Activated naive CD8-positive, alpha-beta T cell (primary cell): Measurements from ENCODE around the gene TTC24.
"Not testable (repeated sequence)": the region's sequence is repeated elsewhere in the genome, so short reads cannot be mapped to it uniquely, and the experiment has no call there.

Source experiments
- H3K27ac Mint-ChIP-seq: one replicate; pipeline ENCODE4 v1.8.0; 2021; ENCODE audit warnings: mixed read lengths
- H3K27me3 Mint-ChIP-seq: one replicate; pipeline ENCODE4 v1.8.0; 2021; ENCODE audit warnings: mixed read lengths
- H3K36me3 Mint-ChIP-seq: one replicate; pipeline ENCODE4 v1.8.0; 2021; ENCODE audit warnings: mixed read lengths
- H3K4me1 Mint-ChIP-seq: one replicate; pipeline ENCODE4 v1.8.0; 2021; ENCODE audit warnings: low read depth, mixed read lengths
- H3K4me3 Mint-ChIP-seq: one replicate; pipeline ENCODE4 v1.8.0; 2021; ENCODE audit warnings: mild to moderate bottlenecking, mixed read lengths
- H3K9me3 Mint-ChIP-seq: one replicate; pipeline ENCODE4 v1.8.0; 2021; ENCODE audit warnings: low read depth, mixed read lengths

Gene TTC24

GRCh38 chr1:156549831-156550230 lies 29.7 kb upstream of the TTC24 start:
- no peak overlapping the region for H3K27ac Mint-ChIP-seq
- H3K27me3 Mint-ChIP-seq = no peaks in the 10 kb centered on the region
- no peak overlapping the region for H3K4me3 Mint-ChIP-seq
- H3K4me1 Mint-ChIP-seq = no peaks in the 10 kb centered on the region
- H3K36me3 Mint-ChIP-seq = no peaks in the 10 kb centered on the region
- no peaks in the 10 kb centered on the region for H3K9me3 Mint-ChIP-seq

GRCh38 chr1:156550346-156550745 lies 29.2 kb upstream of the TTC24 start:
- no peaks in the 10 kb centered on the region for H3K36me3 Mint-ChIP-seq
- no peak overlapping the region for H3K27ac Mint-ChIP-seq

GRCh38 chr1:156551066-156551643 lies 28.4 kb upstream of the TTC24 start:
- H3K27ac Mint-ChIP-seq = no peak overlapping the region
- H3K36me3 Mint-ChIP-seq = no peaks in the 10 kb centered on the region
- no peaks in the 10 kb centered on the region for H3K27me3 Mint-ChIP-seq
- no peaks in the 10 kb centered on the region for H3K9me3 Mint-ChIP-seq
- H3K4me3 Mint-ChIP-seq = no peak overlapping the region
- no peaks in the 10 kb centered on the region for H3K4me1 Mint-ChIP-seq

More at GRCh38 chr1:156550346-156550745, 29.2 kb upstream of the TTC24 start:
- H3K4me1 Mint-ChIP-seq = no peaks in the 10 kb centered on the region
- H3K27me3 Mint-ChIP-seq = no peaks in the 10 kb centered on the region
- H3K9me3 Mint-ChIP-seq = no peaks in the 10 kb centered on the region
- no peak overlapping the region for H3K4me3 Mint-ChIP-seq

GRCh38 chr1:156551869-156552268 lies 27.7 kb upstream of the TTC24 start:
- H3K9me3 Mint-ChIP-seq = no peaks in the 10 kb centered on the region
- no peaks in the 10 kb centered on the region for H3K27me3 Mint-ChIP-seq
- no peak overlapping the region for H3K27ac Mint-ChIP-seq
- no peaks in the 10 kb centered on the region for H3K4me1 Mint-ChIP-seq
- no peaks in the 10 kb centered on the region for H3K36me3 Mint-ChIP-seq
- no peak overlapping the region for H3K4me3 Mint-ChIP-seq

- Mint-ChIP-seq H3K4me1 (no peaks in the 10 kb centered on the region), H3K9me3 (no peaks in the 10 kb centered on the region), H3K27me3 (no peaks in the 10 kb centered on the region), H3K27ac (no peak overlapping the region), H3K4me3 (no peak overlapping the region), H3K36me3 (no peaks in the 10 kb centered on the region)
These were observed 27.0 kb upstream of the TTC24 start for GRCh38 chr1:156552518-156552917.

GRCh38 chr1:156552937-156553336 lies 26.6 kb upstream of the TTC24 start:
- H3K27me3 Mint-ChIP-seq, H3K4me3 Mint-ChIP-seq, H3K4me1 Mint-ChIP-seq, H3K9me3 Mint-ChIP-seq, H3K36me3 Mint-ChIP-seq, H3K27ac Mint-ChIP-seq: not testable (repeated sequence)

- Mint-ChIP-seq H3K36me3 (no peaks in the 10 kb centered on the region), H3K4me1 (no peaks in the 10 kb centered on the region), H3K4me3 (no peak overlapping the region), H3K27me3 (no peaks in the 10 kb centered on the region), H3K27ac (no peak overlapping the region), H3K9me3 (no peaks in the 10 kb centered on the region)
These were observed 25.6 kb upstream of the TTC24 start for GRCh38 chr1:156553860-156554485.

- H3K4me3 Mint-ChIP-seq = no peak overlapping the region
- H3K27me3 Mint-ChIP-seq = no peaks in the 10 kb centered on the region
These were observed 24.6 kb upstream of the TTC24 start for GRCh38 chr1:156554971-156555370.

GRCh38 chr1:156555715-156556114 lies 23.8 kb upstream of the TTC24 start:
- H3K4me1 Mint-ChIP-seq = no peaks in the 10 kb centered on the region
- H3K4me3 Mint-ChIP-seq = no peak overlapping the region
- H3K9me3 Mint-ChIP-seq = no peaks in the 10 kb centered on the region
- H3K36me3 Mint-ChIP-seq = no peaks in the 10 kb centered on the region
- H3K27ac Mint-ChIP-seq = no peak overlapping the region
- no peaks in the 10 kb centered on the region for H3K27me3 Mint-ChIP-seq

More at GRCh38 chr1:156554971-156555370, 24.6 kb upstream of the TTC24 start:
- H3K27ac Mint-ChIP-seq = no peak overlapping the region
- no peaks in the 10 kb centered on the region for H3K4me1 Mint-ChIP-seq
- H3K9me3 Mint-ChIP-seq = no peaks in the 10 kb centered on the region
- no peaks in the 10 kb centered on the region for H3K36me3 Mint-ChIP-seq

GRCh38 chr1:156556354-156556753 lies 23.2 kb upstream of the TTC24 start:
- H3K4me1 Mint-ChIP-seq = no peaks in the 10 kb centered on the region
- H3K27ac Mint-ChIP-seq = no peak overlapping the region
- no peaks in the 10 kb centered on the region for H3K36me3 Mint-ChIP-seq
- no peak overlapping the region for H3K4me3 Mint-ChIP-seq
- H3K9me3 Mint-ChIP-seq = no peaks in the 10 kb centered on the region
- H3K27me3 Mint-ChIP-seq = no peaks in the 10 kb centered on the region

- no peak overlapping the region for H3K4me3 Mint-ChIP-seq
- H3K36me3 Mint-ChIP-seq = no peaks in the 10 kb centered on the region
- H3K27me3 Mint-ChIP-seq = no peaks in the 10 kb centered on the region
- no peaks in the 10 kb centered on the region for H3K4me1 Mint-ChIP-seq
- no peaks in the 10 kb centered on the region for H3K9me3 Mint-ChIP-seq
- no peak overlapping the region for H3K27ac Mint-ChIP-seq
These were observed 20.3 kb upstream of the TTC24 start for GRCh38 chr1:156559086-156559796.

- Mint-ChIP-seq H3K4me1 (no peaks in the 10 kb centered on the region), H3K9me3 (no peaks in the 10 kb centered on the region), H3K27me3 (no peaks in the 10 kb centered on the region), H3K36me3 (no peaks in the 10 kb centered on the region), H3K4me3 (no peak overlapping the region), H3K27ac (no peak overlapping the region)
These were observed 19.6 kb upstream of the TTC24 start for GRCh38 chr1:156559797-156560385.

- H3K27me3 Mint-ChIP-seq = no peaks in the 10 kb centered on the region
- H3K4me3 Mint-ChIP-seq = no peak overlapping the region
- no peak overlapping the region for H3K27ac Mint-ChIP-seq
- no peaks in the 10 kb centered on the region for H3K9me3 Mint-ChIP-seq
- no peaks in the 10 kb centered on the region for H3K36me3 Mint-ChIP-seq
- no peaks in the 10 kb centered on the region for H3K4me1 Mint-ChIP-seq
These were observed 18.8 kb upstream of the TTC24 start for GRCh38 chr1:156560585-156561163.

GRCh38 chr1:156565519-156565918 lies 14.0 kb upstream of the TTC24 start:
- Mint-ChIP-seq H3K27ac (no peak overlapping the region), H3K27me3 (peaks cover 3% of the 10 kb centered on the region), H3K9me3 (no peaks in the 10 kb centered on the region), H3K36me3 (no peaks in the 10 kb centered on the region), H3K4me1 (no peaks in the 10 kb centered on the region), H3K4me3 (no peak overlapping the region)

- Mint-ChIP-seq H3K36me3 (no peaks in the 10 kb centered on the region), H3K27me3 (peaks cover 11% of the 10 kb centered on the region), H3K9me3 (no peaks in the 10 kb centered on the region), H3K27ac (no peak overlapping the region), H3K4me3 (no peak overlapping the region), H3K4me1 (peaks cover 6% of the 10 kb centered on the region)
These were observed 13.1 kb upstream of the TTC24 start for GRCh38 chr1:156566436-156566835.
